GM19324 (cell line): Measurements from ENCODE around the gene UBE2V1.

Source experiments
- ATAC-seq: cut with Tn5 transposase; IDR thresholded peaks from one replicate; pipeline ENCODE4 v1.9.1; 2021; ENCODE audit warnings: mild to moderate bottlenecking, moderate library complexity; ENCODE audit not compliant: unreplicated experiment, low FRiP score

The UBE2V1 gene

DNA sequence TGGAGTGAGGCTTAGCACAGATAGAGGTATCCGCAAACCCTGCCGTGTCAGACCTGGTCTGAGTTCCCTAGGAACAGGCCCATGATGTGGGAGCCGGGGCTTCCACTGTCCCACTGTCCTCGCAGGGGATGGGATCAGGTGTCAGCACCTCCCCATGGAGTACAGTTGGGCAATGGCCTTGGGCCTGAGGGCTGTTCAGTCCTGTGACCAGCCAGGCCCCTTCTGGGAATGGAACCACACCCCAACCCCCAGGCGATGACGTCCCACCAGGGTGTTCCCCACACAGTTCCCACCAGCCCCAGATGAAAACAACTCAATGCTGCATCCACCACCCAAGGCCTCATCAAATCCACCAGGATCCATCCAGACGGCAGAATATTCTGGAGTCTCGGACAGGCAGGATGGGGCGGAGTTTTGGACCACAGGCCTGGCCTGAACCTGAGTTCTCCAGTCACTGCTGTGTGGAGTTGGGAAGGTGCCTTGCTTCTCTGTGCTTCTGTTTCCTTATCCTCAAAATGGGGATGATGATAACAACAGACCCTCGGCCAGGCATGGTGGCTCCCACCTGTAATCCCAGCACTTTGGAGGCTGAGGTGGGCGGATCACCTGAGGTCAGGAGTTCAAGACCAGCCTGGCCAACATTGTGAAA lies 62.2 kb downstream of the UBE2V1 start:
- ATAC-seq: no peak

DNA sequence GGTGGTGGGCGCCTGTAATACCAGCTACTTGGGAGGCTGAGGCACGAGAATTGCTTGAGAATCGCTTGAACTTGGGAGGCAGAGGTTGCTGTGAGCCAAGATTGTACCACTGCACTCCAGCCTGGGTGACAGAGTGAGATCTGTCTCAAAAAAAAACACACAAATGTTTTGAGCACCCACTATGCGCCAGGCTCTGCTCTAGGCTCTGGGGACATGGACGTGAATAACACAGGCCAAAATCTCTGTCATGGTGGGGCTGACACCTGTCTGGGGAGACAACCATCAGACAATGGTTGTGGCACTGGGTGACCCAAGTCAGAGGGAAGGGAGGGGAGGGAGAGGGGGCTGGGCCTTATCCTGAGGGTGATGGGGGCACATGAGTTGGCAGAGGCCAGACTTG lies 62.7 kb downstream of the UBE2V1 start:
- ATAC-seq: no peak

DNA sequence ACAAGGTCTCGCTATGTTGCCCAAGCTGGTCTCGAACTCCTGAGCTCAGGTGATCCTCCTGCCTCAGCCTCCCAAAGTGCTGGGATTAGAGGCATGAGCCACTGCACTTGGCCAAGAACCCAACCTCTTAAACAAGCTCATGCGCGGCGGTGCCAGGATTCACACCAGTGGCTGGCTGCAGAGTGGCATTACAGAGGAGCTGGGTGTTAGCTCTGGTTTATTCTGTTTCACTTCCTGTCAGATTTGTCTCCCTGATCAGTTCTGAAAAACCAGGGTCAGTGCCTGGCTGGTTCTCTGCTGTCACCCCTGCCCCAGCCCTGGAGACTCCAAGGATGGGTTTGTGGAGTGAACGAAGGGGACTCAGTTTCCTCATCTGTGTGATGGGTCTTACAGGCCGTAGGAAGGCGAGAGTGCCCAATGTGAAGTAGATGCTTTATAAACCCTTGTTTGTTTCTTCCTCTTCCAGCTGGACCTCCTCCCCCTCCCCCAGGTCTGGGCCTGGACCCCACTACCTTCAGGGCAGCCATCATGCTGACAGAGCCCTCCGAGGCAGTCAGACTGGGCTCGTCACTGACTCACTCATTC lies 63.4 kb downstream of the UBE2V1 start:
- ATAC-seq: no peak

DNA sequence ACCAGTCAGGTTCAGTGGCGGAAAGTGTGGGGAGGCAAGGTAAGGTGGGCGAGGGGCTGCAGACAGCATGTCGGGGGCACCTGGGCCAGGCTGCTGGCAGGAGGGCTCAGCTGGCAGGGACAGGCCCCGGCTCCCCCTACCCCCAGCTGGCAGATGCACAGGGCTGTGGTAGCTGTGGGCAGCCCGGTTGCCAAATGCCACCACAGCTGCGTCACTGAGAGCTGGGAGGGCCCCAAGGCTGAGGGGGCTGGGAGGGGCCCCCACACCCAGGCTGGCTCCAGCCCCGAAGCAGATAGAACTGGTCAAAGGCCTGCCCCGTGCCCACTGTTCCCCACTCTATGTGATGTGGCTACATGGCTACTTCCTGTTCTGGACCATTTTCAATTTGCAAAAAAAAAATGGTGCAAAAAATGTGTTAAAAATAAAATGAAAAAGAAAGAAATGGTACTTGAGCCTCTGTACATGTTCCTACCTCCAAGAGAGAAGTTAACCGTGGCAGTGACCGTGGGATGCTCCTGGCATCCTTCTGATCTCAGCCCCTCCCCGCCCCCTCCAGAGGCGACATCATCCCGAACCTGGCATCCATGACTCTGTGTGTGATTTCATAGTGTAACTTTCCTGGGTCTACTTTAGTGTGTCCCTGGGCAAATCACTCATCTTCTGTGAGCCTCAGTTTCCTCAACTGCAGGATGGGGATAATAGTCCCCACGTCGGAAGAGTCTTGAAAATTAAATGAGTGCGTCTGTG lies 64.4 kb downstream of the UBE2V1 start:
- no peak for ATAC-seq

DNA sequence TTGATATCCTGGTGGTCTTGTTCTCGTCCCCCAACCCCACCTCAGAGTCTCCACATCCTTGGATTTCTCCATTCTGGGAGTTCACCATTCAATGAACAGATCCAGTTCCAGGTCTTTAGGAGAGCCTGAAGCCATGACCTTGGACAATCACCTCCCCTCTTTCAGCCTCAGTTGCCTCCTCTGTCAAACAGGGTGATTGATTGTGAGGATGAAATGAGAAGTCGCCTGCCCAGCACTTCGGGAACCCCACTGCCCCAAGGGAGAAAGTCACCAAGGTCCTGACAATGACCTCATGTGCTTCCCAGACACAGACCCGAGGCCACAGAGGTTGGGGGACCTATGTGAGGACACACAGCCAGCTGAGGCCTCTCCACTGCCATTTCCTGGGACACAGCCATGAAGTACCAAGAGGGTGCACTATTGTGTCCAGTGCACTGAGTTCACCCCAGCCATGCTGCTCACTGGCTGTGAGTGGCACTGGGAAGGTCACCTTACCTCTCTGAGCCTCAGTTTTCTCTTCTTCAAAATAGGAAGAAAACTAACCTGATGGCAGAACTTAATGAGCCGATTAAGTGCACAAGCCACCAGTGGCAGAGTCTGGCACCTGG lies 68.5 kb downstream of the UBE2V1 start:
- ATAC-seq: no peak

DNA sequence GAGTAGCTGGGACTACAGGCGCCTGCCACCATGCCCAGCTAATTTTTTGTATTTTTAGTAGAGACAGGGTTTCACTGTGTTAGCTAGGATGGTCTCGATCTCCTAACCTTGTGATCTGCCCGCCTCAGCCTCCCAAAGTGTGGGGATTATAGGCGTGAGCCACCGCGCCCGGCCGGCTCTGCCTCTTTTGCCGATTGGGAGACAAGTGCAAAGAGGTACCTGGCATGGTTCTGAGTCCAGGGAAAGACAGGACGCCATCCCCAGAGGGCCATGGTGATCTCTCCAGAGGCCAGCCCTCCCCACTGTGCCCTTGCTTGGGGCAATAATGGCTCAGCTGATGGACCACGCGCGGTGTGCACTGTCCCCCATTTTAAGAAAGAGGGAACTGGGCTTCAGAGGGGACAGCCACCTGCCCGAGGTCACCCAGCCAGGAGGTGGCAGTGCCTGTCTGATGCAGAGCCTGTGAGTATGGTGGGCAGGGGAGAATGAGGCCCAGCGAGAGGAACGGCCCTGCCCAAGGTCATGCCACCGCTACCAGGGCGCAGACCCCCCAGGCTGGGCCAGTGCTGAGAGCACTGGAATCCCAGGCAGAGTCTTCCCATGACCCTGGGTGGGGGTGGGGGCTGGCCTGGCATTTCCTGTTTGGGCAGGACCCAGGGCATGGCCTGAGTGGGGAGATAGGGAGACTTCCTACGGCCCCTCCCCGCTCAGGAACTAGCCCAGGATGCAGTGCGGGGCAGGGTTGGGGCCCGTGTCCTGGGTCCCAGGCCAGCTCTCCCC lies 69.2 kb downstream of the UBE2V1 start:
- no peak for ATAC-seq

DNA sequence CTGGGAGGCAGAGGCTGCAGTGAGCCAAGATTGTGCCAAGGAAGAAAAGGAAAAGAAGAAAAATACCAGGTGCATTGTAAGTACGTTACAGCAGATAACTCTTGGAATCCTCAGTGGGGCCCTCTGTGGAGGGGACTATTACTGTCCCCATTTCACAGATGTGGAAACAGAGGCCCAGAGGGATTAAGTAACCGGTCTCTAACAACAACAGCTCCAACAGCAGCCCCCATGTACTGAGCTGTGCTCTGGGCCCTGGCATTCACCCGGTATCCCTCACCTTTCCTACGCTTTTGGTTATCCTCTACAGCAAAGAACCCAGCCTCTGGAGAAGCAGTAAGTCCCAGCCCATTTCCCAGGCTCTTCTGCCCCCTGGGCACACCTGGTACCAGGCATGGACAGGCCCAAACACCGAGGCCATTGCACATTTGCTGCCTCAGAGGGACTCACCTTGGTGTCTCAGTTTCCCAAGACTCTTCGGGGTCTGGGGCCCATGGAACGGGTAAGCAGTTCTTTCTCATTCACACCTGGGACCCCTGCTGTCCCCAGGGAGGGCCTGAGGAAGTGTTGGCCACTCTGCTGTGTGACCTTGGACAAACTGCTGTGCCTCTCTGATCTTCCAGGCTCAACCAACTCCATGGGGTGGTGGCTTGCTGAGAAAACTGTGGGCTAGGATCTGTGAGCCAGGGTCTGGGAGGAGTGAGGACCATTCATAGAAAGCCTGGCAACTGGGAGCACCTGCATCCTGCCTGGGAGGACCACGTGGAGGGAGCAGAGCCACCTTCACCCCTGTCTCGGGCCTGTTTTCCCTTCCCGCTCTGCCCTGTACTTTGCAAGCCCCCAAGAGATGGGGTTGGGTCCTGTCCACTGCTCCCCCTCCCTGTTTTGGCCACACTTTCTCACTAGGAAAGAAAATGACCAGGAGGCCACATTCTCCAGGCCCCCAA lies 70.3 kb downstream of the UBE2V1 start:
- ATAC-seq: no peak

DNA sequence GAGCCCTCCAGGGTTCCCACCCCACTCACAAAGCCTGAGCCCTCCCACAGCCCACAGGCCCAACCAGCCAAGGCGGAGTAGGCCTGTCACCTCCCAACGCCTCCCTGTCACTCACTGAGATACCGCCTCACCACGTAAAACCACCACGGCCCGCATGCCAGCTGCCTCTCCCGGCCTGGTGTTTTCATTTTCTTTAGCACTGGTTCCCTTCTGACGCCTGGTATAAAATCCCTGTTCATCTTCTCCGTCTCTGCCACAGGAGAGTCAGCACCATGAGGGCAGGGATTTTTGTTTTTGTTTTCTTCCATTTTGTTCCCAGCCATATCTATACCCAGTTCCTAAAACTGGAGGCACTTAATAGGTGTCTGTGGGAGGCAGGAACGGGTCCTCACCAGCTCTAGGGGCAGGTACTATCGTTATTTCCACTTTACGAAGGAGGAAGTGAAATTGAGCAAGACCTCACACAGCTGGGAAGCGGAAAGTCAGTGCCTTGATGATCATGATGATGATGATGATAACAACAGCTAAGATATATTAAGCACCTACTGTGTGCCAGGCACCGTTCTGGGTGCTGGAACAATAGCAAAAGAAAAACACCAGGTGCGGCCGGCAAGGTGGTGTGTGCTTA lies 71.6 kb downstream of the UBE2V1 start:
- no peak for ATAC-seq

DNA sequence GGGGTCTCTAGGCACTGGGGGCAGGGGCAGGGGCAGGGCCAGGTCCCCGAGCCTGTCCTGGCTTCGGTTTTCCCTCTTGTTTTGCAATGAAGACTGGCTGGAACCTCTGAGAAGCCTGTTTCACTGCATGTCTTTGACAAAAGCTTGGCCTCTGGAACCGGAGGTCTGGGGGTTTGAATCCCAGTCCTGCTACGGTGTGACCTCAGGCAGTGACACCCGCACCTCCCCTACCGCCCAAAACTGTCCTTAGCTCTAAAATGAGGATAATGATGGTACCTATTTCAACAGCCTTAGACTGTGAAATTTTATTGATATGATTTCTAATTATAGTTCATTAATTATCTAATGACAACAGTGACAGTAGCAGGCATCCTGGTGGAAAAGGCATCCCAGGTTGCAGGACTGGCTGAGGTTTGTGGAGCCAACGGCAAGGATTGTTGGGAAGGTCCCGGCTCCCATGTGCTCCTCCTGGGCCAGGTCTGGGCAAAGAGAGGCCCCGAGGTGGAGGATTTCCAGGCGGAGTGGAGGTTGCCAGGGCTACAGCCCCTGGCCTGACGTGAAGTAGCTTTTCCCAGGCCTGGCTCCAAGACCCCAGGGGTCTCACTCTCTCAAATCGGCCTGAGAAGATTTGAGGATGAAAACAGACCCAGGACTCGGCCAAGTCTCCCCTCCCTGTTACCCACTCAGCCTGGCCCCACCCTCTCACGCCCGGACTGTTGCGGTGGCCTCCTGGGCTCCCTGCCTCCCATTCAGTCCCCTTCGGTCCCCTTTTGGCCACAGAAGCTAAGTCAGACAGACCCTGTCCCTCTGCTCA lies 72.3 kb downstream of the UBE2V1 start:
- ATAC-seq: no peak

DNA sequence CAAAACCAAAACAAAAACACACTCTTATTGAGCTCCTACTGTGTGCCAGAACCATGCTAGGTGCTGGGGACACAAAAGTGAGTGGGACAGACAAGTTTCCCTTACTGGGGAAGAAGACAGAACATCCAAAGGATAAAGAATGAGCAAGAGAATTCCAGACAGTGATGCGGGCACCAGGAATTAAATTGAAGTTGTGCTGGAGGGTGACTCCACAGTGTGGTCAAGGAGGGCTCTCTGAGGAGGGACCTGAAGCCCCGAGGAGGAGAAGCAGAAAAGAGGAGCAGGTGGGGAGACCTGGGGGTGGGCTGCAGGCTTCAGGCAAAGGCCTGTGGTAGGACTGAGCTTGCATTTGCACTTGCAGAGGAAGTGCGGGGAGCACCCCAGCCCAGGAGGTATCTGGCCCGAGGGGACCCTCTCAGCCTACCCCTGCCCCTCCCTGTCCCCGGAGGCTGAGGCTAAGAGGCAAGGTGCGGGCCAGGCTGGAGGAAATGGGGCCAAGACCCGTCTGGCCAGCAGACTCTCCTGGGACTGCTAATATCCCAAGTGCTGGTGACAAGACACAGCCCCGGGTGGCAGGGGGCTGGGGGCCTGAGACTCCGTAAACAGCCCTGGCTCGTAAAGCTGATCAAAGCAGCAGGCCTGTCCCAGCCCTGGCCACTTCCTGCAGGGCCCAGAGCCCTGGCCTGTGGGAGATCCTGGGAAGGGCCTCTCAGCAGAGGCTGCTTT lies 73.1 kb downstream of the UBE2V1 start:
- ATAC-seq: no peak

DNA sequence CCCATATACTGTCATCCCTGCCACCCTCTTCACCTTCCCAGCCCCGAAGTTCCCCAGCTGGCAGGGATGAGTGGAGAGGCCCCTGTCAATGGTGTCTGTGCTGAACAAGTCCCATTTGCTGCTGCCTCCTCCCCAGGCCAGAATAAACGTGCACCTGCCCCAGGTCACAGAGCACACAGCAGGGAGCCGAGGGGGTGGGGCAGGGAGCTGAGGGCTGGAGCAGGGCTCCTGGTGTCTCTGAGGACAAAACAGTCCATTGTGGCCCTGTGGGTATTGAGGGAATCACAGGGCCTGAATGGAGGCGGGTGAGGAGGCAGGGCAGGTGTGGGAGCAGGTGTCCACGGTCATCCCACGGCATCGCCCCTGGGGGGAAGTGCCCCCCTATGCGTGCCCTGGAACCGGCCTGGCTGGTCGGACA lies 74.4 kb downstream of the UBE2V1 start:
- ATAC-seq: no peak

DNA sequence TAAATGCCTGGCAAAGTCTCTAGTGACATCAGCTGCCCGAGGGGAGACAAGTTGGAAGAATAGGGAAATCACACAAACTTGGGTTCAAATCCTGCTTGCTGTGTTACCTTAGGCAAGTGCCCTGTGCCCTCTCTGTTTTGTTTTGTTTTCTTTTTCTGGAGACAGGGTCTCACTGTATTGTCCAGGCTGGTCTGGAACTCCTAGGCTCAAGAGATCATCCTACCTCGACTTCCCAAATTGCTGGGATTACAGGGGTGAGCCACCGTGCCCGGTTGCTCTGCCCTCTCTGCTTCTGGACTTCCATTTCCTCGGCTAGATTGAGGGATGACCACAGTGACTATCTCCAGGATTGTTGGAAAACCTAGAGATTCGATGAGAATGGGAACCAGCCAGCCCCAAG lies 74.8 kb downstream of the UBE2V1 start:
- no peak for ATAC-seq

DNA sequence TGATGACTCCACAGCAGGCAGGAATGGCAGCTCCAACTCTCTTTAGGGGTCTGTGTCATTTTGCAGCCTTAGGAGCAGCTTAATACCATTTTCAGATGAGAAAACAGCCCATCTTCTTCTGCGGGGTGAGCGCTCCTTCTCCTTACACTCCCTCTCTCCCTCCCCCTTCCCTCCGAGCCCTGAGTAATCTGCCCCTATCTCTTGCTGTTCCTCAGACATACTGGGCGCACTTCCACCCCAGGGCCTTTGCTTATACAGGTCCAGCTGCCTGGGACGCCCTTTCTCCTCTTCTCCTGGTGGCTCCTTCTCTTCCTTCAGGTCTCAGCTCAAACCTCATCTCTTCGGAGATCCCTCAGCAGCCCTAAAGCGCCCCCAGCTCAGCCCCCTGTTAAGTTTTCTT lies 75.4 kb downstream of the UBE2V1 start:
- ATAC-seq: no peak

DNA sequence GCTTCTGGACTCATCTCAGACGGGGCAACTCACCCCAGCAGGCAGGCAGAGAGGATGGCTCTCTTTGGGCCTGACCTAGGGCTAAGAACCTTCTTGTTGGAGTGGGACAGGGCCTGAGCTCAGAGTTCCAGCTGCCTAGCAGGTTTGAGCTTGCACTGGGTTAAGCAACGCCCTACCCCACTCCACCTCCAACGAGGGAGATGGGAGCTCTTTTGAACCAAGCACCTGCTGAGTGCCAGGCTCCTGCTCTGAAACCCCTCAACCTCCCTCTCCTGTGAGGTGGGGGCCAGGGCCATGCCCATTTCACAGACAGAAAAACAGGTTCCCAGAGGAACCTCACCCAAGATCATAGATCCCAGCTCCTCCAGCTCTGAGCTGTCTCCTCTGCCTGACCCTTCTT lies 75.8 kb downstream of the UBE2V1 start:
- ATAC-seq: no peak

DNA sequence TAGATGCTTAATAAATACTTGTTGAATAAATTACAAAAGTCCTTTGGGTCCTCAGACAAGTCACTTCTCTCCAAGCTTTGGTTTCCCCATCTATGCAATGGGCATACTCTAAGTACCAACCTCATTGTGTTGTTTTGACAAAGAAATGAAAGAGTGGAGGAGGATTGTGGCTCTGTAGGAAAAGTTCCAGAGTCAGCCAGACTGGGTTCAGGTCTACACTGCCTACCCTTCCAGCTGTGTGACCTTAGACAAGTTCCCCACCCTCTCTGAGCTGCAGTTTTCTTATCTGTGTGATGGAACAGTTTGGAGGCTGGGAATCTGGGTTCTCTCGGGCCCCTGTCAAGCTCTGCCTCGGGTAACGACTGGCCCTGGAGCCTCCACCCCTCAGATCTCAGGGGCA lies 76.2 kb downstream of the UBE2V1 start:
- ATAC-seq: no peak

DNA sequence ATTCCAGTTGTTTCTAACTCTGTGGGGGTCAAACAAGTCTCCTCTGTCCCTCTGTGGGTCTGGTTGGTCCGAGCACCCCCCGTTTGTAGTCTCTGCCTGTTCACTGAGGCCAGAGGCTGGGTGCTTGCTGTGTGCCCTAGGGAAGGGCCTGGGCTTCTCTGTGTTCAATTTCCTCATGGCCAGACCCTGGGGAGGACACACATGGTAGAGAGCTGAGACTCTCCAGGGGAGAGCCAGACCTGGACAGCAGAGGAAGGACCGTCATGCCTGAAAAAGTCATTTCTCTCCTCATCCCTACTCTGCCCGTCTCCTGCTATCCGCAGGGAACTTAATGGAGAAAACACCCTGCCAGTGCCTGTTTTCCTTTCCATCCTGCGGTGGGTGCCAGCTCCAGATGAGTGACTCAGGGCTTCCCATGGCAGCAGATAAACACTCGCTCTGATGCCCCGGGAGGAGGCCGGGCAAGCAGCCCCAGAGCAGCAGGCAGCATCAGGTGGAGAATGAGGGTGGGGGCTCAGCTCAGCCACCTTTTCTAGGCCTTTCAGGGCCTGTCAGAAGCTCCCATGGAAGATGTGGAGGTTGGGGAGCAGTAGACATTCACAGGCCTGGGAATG lies 78.3 kb downstream of the UBE2V1 start:
- no peak for ATAC-seq

DNA sequence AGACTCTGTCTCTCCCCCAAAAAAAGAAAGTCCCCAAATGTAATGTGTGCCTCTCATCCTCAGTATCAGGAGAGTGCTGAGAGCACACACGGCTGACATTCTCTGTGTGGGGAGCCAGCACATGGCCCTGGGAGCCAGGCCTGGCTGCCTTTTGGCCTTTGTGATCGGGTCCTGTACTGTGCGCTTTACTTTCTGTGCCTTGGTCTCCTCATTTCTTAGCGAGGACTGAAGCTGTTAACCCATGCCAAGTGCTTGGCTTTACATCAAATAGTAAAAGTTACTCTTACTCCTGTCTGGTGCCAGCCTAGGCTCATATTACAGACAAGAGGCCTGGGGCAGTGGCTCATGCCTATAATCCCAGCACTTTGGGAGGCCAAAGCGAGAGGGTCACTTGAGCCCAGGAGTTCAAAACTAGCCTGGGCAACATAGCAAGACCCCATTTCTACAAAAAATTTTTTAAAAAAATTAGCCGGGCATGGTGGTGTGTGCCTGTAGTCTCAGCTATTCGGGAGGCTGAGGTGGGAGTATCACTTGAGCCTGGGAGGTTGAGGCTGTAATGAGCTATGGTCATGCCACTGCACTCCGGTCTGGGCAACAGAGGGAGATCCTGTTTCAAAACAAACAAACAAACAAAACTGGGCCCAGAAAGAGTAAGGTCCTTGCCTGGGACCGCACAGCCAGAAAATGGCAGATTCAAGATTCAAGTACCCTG lies 79.8 kb downstream of the UBE2V1 start:
- no peak for ATAC-seq
